ENCODE data around the gene TLR6.
A peak's percentile ranks its signal among the peaks of the same experiment; 100 is the strongest.
"Not testable (repeated sequence)": the region's sequence is repeated elsewhere in the genome, so short reads cannot be mapped to it uniquely, and the experiment has no call there.

The TLR6 gene

DNA sequence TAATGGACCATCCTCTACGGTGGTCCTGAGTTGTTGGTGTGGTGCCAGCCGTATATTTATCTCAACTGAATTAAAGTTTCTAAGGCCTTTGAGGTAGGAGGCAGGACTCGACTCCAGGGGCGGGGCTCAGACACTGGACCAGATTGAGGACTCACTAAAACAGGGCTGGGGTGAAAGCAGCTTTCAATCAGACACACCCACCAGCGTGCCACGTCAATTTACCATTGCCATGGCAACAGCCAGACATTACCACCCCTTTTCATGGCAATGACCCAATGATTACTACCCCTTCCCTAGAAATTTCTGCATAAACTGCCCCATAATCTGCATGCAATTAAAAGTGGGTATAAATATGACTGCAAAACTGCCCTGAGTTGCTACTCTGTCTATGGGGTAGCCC, 45.3 kb downstream of the TLR6 start:
- TF ChIP-seq, protein P1, sequence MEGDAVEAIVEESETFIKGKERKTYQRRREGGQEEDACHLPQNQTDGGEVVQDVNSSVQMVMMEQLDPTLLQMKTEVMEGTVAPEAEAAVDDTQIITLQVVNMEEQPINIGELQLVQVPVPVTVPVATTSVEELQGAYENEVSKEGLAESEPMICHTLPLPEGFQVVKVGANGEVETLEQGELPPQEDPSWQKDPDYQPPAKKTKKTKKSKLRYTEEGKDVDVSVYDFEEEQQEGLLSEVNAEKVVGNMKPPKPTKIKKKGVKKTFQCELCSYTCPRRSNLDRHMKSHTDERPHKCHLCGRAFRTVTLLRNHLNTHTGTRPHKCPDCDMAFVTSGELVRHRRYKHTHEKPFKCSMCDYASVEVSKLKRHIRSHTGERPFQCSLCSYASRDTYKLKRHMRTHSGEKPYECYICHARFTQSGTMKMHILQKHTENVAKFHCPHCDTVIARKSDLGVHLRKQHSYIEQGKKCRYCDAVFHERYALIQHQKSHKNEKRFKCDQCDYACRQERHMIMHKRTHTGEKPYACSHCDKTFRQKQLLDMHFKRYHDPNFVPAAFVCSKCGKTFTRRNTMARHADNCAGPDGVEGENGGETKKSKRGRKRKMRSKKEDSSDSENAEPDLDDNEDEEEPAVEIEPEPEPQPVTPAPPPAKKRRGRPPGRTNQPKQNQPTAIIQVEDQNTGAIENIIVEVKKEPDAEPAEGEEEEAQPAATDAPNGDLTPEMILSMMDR (IDR thresholded peaks at IDR 0.05; ENCODE audit: insufficient read depth, missing control alignments): no peak
- DNase-seq (ENCODE audit: insufficient read length, low spot score) (no peak), FAIRE-seq (no peak)

DNA sequence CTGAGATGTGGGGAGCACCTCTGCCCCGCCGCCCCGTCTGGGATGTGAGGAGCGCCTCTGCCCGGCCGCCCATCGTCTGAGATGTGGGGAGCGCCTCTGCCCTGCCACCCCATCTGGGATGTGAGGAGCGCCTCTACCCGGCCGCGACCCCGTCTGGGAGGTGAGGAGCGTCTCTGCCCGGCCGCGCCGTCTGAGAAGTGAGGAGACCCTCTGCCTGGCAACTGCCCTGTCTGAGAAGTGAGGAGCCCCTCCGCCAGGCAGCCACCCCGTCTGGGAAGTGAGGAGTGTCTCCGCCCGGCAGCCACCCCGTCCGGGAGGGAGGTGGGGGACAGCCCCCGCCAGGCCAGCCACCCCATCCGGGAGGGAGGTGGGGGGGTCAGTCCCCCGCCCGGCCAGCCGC, 49.2 kb downstream of the TLR6 start:
- DNase-seq (ENCODE audit: insufficient read length, low spot score); FAIRE-seq: not testable (repeated sequence)

DNA sequence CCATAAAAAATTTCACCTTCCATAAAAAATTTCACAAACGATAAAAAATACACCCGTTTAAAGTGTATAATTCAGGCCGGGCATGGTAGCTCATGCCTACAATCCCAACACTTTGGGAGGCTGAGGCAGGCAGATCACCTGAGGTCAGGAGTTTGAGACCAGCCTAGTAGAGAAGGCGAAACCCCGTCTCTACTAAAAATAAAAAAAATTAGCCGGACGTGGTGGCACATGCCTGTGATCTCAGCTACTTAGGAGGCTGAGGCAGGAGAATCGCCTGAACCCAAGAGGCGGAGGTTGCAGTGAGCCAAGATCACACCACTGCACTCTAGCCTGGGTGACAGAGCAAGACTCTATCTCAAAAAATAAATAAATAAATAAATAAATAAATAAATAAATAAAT, 50.4 kb downstream of the TLR6 start:
- not testable (repeated sequence) for DNase-seq (ENCODE audit: insufficient read length, low spot score); FAIRE-seq

DNA sequence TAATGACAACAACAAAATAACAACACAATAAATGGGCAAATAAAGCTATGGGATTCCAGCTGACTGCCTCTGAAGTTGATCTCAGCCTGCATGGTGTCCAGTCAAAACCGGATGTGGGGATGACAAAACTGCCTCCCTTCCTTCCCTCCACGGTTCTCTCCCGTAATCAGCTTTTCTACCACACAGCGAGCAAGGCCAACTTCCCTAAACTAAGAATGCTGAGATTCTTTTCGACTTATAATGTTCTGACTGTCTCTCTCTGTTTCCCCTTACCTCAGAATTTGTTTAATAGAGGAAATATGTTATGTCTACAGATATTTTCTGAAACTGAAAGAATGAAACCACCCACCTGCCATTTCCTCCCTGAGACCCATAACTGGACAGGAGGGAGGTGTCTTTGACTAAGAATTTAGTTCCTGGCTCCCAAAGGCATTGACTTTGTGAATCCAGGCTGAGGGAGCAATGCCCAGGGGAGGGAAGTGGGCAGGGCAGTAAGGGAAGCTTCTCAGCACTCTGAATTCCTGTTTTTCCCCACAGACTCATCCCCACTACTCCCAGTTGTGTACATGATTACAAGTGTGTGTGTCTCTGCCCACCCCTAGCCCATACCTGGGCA, 51.0 kb downstream of the TLR6 start:
- DNase-seq (ENCODE audit: insufficient read length, low spot score) (no peak), FAIRE-seq (no peak)
- TF ChIP-seq, protein P1 (IDR thresholded peaks at IDR 0.05; ENCODE audit: insufficient read depth, missing control alignments): no peak

DNA sequence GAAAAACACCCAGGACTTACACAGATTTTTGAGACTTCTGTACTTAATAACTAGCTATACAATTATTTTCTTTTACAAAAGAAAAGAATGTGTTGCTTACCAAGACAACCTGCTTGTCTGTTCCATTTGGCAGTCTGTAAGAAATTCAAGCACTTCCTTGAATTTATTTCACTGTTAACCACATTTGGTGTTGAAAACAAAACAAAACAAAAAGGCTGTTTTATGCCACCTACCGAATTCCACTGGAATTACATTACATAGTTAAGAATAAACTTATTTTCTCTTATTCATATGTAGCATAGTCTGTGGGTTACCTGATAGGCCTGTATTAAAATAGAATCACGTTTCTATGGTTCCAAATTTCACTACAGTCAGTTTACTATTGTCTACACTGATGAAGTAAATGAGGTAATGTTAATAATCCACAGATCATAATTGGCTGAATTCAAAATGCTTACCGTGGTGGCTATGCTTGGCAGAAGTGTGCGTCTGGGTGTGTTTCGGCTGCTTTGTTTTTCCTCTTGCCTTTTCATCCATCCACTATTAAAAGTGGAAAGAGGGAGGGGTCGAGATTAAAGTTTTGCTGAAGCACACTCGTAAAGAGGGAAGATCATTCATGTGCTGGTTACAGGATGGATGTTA, 51.8 kb downstream of the TLR6 start, which contains the start of gene TLR1:
TSS of gene TLR1 (minus strand) at position 138 of the 642 bp plus-strand sequence. CDS start 5,960 bp downstream, outside the sequence.
- TF ChIP-seq, protein P1 (IDR thresholded peaks at IDR 0.05; ENCODE audit: insufficient read depth, missing control alignments): peak; percentile 37
- FAIRE-seq: no peak
- DNase-seq (ENCODE audit: insufficient read length, low spot score): no peak

DNA sequence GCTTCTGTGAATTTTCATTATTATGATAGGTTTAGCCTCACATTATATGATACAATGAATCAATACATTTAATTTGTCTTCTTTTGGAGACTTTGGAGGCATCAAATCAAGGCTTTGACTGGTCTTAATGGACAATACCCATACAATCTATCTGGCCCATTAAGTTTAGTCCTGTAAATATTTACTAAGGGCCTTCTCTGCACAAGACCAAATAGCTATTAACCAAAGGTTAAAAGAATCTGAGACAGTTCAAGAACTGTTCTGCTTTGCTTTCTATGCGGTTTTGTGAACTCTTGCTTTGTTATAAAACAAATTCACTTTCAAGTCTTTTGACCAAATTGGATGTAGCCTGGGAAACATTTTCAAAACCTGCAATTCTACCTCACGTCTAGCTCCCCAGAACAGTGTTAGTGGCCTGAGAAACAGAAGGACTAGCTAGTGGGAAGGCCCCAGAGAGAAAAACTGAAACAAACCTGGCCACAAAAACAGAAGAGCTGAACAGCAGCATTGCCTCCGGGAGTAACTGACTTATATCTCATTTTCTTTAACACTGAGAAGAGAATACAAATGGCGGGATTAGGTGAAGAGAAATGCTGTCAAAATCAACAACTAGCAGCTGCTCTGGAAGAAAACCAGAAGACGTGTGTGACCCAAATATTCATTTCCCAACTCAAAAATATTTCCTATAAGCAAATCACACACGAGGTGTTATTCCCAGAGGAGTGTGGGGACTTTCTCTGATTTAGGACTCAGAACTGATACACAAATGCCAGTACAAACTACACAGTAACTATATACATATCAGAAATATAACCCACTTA, 52.6 kb downstream of the TLR6 start:
- DNase-seq (ENCODE audit: insufficient read length, low spot score) (no peak), FAIRE-seq (no peak)
- TF ChIP-seq, protein P1 (IDR thresholded peaks at IDR 0.05; ENCODE audit: insufficient read depth, missing control alignments): no peak

DNA sequence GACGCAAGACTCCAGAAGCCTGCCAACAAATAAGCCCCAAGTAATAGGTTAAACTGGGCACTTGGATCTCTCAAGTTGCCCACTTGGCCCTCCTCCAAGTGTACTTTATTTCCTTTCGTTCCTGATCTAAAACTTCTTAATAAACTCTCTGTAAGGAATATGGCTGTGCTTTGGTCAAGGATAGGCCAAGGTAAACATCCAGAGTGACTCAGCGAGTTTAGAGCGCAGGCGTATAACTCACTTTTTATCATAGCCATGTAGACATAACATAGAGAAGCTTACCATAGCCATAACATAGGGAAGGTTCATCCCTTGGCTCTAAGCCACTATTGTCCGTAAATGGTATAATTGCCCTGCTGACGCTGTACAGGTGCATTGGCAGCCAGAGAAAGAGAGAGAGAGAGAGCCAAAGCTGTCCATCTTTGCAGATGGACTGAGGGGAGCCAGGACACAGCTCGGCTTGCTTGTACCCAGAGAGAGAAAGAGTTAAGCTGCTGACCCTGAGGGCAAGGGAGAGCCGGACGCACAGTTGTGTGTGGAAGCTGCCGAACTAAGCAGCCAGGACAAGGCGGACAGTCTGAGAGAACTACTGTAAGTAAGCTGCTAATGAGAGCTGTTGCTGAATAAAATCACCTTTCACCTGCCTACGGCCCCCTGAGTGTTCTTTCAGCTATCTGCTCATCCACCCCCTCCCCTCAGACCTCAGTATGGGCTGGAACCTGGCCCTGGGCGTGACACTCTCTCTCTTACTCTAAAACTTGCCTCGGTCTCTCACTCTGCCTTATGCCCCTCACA, 53.9 kb downstream of the TLR6 start:
- DNase-seq (ENCODE audit: insufficient read length, low spot score): no peak
- TF ChIP-seq, protein P1 (IDR thresholded peaks at IDR 0.05; ENCODE audit: insufficient read depth, missing control alignments): no peak
- no peak for FAIRE-seq

Data from D721Med (cell line).